ENCODE measurements around the gene SH3RF3.

DNA sequence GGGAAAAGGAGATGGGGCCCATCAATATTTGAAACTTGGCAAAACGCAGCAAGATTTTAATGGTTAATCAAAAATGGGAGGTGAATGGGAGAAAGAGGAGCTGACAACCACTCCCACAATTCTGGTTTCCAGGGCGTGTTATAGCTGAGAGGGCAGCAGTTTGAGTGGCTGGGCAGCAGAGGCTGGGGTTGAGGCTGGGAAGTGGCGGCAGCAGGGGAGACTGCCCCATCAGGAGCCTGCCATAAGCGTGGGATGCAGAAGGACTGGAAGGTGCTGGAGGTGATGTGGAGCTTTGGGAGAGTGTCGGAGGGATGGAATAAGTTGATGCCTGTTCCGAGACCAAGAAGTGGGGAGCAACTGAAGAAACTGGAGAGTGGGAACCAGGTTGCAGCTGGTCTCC lies 48.9 kb upstream of the SH3RF3 start:
- TF ChIP-seq, protein P1, sequence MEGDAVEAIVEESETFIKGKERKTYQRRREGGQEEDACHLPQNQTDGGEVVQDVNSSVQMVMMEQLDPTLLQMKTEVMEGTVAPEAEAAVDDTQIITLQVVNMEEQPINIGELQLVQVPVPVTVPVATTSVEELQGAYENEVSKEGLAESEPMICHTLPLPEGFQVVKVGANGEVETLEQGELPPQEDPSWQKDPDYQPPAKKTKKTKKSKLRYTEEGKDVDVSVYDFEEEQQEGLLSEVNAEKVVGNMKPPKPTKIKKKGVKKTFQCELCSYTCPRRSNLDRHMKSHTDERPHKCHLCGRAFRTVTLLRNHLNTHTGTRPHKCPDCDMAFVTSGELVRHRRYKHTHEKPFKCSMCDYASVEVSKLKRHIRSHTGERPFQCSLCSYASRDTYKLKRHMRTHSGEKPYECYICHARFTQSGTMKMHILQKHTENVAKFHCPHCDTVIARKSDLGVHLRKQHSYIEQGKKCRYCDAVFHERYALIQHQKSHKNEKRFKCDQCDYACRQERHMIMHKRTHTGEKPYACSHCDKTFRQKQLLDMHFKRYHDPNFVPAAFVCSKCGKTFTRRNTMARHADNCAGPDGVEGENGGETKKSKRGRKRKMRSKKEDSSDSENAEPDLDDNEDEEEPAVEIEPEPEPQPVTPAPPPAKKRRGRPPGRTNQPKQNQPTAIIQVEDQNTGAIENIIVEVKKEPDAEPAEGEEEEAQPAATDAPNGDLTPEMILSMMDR (IDR thresholded peaks at IDR 0.05) = no peak
- no peak for TF ChIP-seq POLR2A (IDR thresholded peaks at IDR 0.05)
